Lower leg skin (tissue), 3 donors: ENCODE results near the gene TCP11.

Source experiments
- POLR2A ChIP-seq, 2 donors: fragments of 450-650 bp; IDR thresholded peaks; one replicate each; pipeline ENCODE4 v1.6.1; 2016 to 2017; ENCODE audit warnings: antibody characterized with exemption in 2 of 2, mild to moderate bottlenecking in 1 of 2, moderate library complexity in 1 of 2
- TF ChIP-seq, protein P1 (sequence below), 3 donors: fragments of 450-650 bp; IDR thresholded peaks; one replicate each; pipeline ENCODE4 v1.5.1; 2016; ENCODE audit warnings: antibody characterized with exemption in 3 of 3, mild to moderate bottlenecking in 3 of 3, moderate library complexity in 2 of 3

- TF ChIP-seq, protein P1, sequence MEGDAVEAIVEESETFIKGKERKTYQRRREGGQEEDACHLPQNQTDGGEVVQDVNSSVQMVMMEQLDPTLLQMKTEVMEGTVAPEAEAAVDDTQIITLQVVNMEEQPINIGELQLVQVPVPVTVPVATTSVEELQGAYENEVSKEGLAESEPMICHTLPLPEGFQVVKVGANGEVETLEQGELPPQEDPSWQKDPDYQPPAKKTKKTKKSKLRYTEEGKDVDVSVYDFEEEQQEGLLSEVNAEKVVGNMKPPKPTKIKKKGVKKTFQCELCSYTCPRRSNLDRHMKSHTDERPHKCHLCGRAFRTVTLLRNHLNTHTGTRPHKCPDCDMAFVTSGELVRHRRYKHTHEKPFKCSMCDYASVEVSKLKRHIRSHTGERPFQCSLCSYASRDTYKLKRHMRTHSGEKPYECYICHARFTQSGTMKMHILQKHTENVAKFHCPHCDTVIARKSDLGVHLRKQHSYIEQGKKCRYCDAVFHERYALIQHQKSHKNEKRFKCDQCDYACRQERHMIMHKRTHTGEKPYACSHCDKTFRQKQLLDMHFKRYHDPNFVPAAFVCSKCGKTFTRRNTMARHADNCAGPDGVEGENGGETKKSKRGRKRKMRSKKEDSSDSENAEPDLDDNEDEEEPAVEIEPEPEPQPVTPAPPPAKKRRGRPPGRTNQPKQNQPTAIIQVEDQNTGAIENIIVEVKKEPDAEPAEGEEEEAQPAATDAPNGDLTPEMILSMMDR (IDR thresholded peaks at IDR 0.05) = no peak
- TF ChIP-seq POLR2A (IDR thresholded peaks at IDR 0.05) = no peak
Measured at GRCh38 chr6:35086282-35086632, 54.9 kb downstream of the TCP11 start.
